OCI-LY3 (cell line): ENCODE measurements around the gene CD72.
"Not testable (repeated sequence)": the region's sequence is repeated elsewhere in the genome, so short reads cannot be mapped to it uniquely, and the experiment has no call there.

Experiments
- H2AFZ ChIP-seq: fragments of 200-600, 300-600 bp; shearing (Covaris generic); 2 replicates; pipeline ENCODE4 v1.6.0; 2014; ENCODE audit warnings: antibody characterized with exemption, low read depth, low read length
- H3K27ac ChIP-seq: fragments of 200-600, 300-600 bp; sonication (generic); 2 replicates; pipeline ENCODE4 v1.5.1; 2014; ENCODE audit warnings: mild to moderate bottlenecking, low read length, moderate library complexity, mixed read lengths
- H3K27me3 ChIP-seq: fragments of 200-600, 300-600 bp; sonication (generic); 2 replicates; pipeline ENCODE4 v1.6.1; 2014; ENCODE audit warnings: low read depth, low read length, mixed read lengths
- H3K36me3 ChIP-seq: fragments of 200-600, 300-600 bp; sonication (generic); replicated peaks from 2 replicates; pipeline ENCODE3; 2014; ENCODE audit warnings: low read depth, low read length, mixed read lengths
- H3K4me1 ChIP-seq: fragments of 300-600, 200-600 bp; sonication (generic); 2 replicates; pipeline ENCODE4 v1.6.1; 2014; ENCODE audit warnings: low read length, mixed read lengths
- H3K4me2 ChIP-seq: fragments of 200-600, 300-600 bp; sonication (generic); 2 replicates; pipeline ENCODE4 v1.6.1; 2014; ENCODE audit warnings: low read length, mixed read lengths
- H3K4me3 ChIP-seq: fragments of 300-600, 200-600 bp; sonication (generic); 2 replicates; pipeline ENCODE4 v1.5.1; 2014; ENCODE audit warnings: antibody characterized with exemption, mild to moderate bottlenecking, low read length, moderate library complexity
- H3K79me2 ChIP-seq: fragments of 300-600, 200-600 bp; shearing (Covaris generic); 2 replicates; pipeline ENCODE4 v1.6.1; 2014; ENCODE audit warnings: mild to moderate bottlenecking, low read length, mixed read lengths
- H3K9ac ChIP-seq: fragments of 300-600, 200-600 bp; shearing (Covaris generic); 2 replicates; pipeline ENCODE4 v1.6.0; 2014; ENCODE audit warnings: mild to moderate bottlenecking, low read length, moderate library complexity
- H3K9me3 ChIP-seq: fragments of 200-600, 300-600 bp; shearing (Covaris generic); 2 replicates; pipeline ENCODE4 v1.6.1; 2014; ENCODE audit warnings: low read length, mixed read lengths; ENCODE audit not compliant: insufficient read depth
- H4K20me1 ChIP-seq: fragments of 200-600, 300-600 bp; sonication (generic); 2 replicates; pipeline ENCODE4 v1.6.1; 2016; ENCODE audit warnings: low read length, mixed read lengths; ENCODE audit not compliant: insufficient read depth
- CTCF ChIP-seq: fragments of 200-600, 300-600 bp; sonication (generic); IDR thresholded peaks from 2 replicates; pipeline ENCODE4 v1.5.1; 2014; ENCODE audit warnings: antibody characterized with exemption, low read length, low read depth
- EZH2phosphoT487 ChIP-seq: fragments of 200-600 bp; shearing (Covaris generic); IDR thresholded peaks from 2 replicates; pipeline ENCODE4 v1.6.1; 2018; ENCODE audit warnings: antibody characterized with exemption, mixed run types, low read depth

The CD72 gene

GRCh38 chr9:35643046-35643445, 24.8 kb upstream of the CD72 start:
- no peaks in the 10 kb centered on the region for H3K27me3 ChIP-seq
- no peaks in the 10 kb centered on the region for H4K20me1 ChIP-seq
- peaks cover 14% of the 10 kb centered on the region for H3K4me1 ChIP-seq
- no peak overlapping the region for H3K27ac ChIP-seq
- peaks cover 3% of the 10 kb centered on the region for H3K36me3 ChIP-seq
- no peak overlapping the region for H3K4me2 ChIP-seq
- H3K9me3 ChIP-seq, result no peaks in the 10 kb centered on the region
- H3K9ac ChIP-seq, result no peak overlapping the region
- no peaks in the 10 kb centered on the region for H3K79me2 ChIP-seq
- TF ChIP-seq CTCF (no peak), EZH2phosphoT487 (no peak)
- H2AFZ ChIP-seq, result no peak overlapping the region
- H3K4me3 ChIP-seq, result no peak overlapping the region

- H3K79me2 ChIP-seq, H3K4me2 ChIP-seq, H4K20me1 ChIP-seq, H3K4me3 ChIP-seq, H2AFZ ChIP-seq, H3K4me1 ChIP-seq, H3K9me3 ChIP-seq, H3K27ac ChIP-seq, H3K9ac ChIP-seq, H3K36me3 ChIP-seq, H3K27me3 ChIP-seq: not testable (repeated sequence)
Observed at GRCh38 chr9:35641478-35641877, 23.3 kb upstream of the CD72 start.

GRCh38 chr9:35640431-35640830, 22.2 kb upstream of the CD72 start:
- H3K9ac ChIP-seq, H3K27ac ChIP-seq, H3K4me3 ChIP-seq, H3K79me2 ChIP-seq, H4K20me1 ChIP-seq, H3K36me3 ChIP-seq, H3K27me3 ChIP-seq, H2AFZ ChIP-seq, H3K9me3 ChIP-seq, H3K4me2 ChIP-seq: not testable (repeated sequence)
- peaks cover 13% of the 10 kb centered on the region for H3K4me1 ChIP-seq

GRCh38 chr9:35639631-35640030, 21.4 kb upstream of the CD72 start:
- H3K4me1 ChIP-seq, result peaks cover 21% of the 10 kb centered on the region
- no peaks in the 10 kb centered on the region for H4K20me1 ChIP-seq
- no peak overlapping the region for H3K4me3 ChIP-seq
- no peak overlapping the region for H3K9ac ChIP-seq
- H3K4me2 ChIP-seq, result no peak overlapping the region
- H3K27ac ChIP-seq, result no peak overlapping the region
- H3K9me3 ChIP-seq, result no peaks in the 10 kb centered on the region
- no peak overlapping the region for H2AFZ ChIP-seq
- H3K79me2 ChIP-seq, result no peaks in the 10 kb centered on the region
- H3K27me3 ChIP-seq, result no peaks in the 10 kb centered on the region
- H3K36me3 ChIP-seq, result peaks cover 3% of the 10 kb centered on the region
- no peak for TF ChIP-seq CTCF
- TF ChIP-seq EZH2phosphoT487, result no peak

GRCh38 chr9:35639225-35639624, 21.0 kb upstream of the CD72 start:
- not testable (repeated sequence) for H3K27ac ChIP-seq, H3K79me2 ChIP-seq, H4K20me1 ChIP-seq, H3K27me3 ChIP-seq, H2AFZ ChIP-seq, H3K4me3 ChIP-seq, H3K36me3 ChIP-seq, H3K9ac ChIP-seq, H3K4me2 ChIP-seq, H3K9me3 ChIP-seq
- peaks cover 25% of the 10 kb centered on the region for H3K4me1 ChIP-seq

GRCh38 chr9:35638751-35639150, 20.5 kb upstream of the CD72 start:
- H3K27ac ChIP-seq, H3K4me2 ChIP-seq, H4K20me1 ChIP-seq, H3K36me3 ChIP-seq, H3K4me3 ChIP-seq, H3K79me2 ChIP-seq, H3K9me3 ChIP-seq, H3K27me3 ChIP-seq, H3K9ac ChIP-seq, H2AFZ ChIP-seq: not testable (repeated sequence)
- peaks cover 29% of the 10 kb centered on the region for H3K4me1 ChIP-seq

- not testable (repeated sequence) for H3K9ac ChIP-seq, H3K79me2 ChIP-seq, H3K4me2 ChIP-seq, H3K27me3 ChIP-seq, H3K9me3 ChIP-seq, H4K20me1 ChIP-seq, H2AFZ ChIP-seq, H3K27ac ChIP-seq, H3K4me3 ChIP-seq, H3K36me3 ChIP-seq
- H3K4me1 ChIP-seq, result peaks cover 29% of the 10 kb centered on the region
Observed at GRCh38 chr9:35637427-35637955, 19.3 kb upstream of the CD72 start.

GRCh38 chr9:35636877-35637246, 18.6 kb upstream of the CD72 start:
- not testable (repeated sequence) for H3K4me2 ChIP-seq, H3K4me3 ChIP-seq, H3K27ac ChIP-seq, H3K27me3 ChIP-seq, H4K20me1 ChIP-seq, H3K36me3 ChIP-seq, H3K9ac ChIP-seq, H3K9me3 ChIP-seq, H2AFZ ChIP-seq, H3K79me2 ChIP-seq
- H3K4me1 ChIP-seq, result peaks cover 29% of the 10 kb centered on the region
